ENCODE data around the gene SLC24A3. TPM values are rescaled to one million over a fixed set of nuclear protein-coding genes. Genes with fewer than 3 reads are reported as not detected.

SLC24A3 gene
- total and polyA plus RNA-seq, 2 of the 13 experiments (the other 11 are each of a cell fraction or from before 2014, with no cell fraction given) = not detected

DNA sequence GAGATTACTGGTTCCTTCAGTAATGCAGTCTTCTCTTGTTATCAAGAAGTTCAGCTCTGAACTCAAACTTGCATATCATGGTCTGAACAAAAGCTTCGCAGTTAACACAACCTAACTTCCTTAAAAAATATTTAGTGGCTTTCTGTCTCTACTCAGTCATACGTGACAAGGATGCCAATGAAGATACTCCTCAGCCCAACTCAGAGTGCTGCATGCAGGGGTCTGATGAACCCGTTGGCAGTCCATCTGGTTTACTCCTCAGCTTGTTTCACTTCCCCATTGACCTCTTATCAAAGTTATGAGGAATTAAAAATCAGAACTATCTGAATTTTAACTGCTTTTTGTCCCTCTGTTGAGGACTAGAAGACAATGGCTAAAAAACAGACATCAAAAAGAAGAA, 489.0 kb downstream of the SLC24A3 start (continued):
- TF ChIP-seq FIP1L1 (IDR thresholded peaks at IDR 0.05; ENCODE audit: borderline replicate concordance, insufficient read depth, low read depth, low read length) = no peak

DNA sequence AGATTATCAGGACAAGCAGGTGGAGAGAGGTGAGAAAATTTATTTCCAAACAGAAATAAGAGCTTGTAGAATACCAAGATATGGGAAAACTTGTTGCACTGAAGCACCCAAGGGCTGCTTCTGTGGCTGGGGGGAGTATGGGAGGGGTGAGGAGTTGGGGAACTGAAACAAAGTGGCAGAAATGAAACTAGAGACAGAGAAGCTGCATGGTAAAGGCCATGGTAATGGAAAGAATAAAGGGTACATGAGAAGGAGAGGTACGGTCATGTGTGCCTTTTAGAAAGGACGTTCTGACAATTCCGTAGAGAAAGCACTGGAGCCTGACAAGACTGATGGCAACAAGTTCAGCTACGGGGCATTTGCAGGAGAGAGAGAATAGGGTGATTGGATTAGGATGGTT, 494.0 kb downstream of the SLC24A3 start:
- H3K79me2 ChIP-seq (ENCODE audit: insufficient read depth, low read length) = no peaks in the 10 kb centered on the region
- H3K27ac ChIP-seq (ENCODE audit: extremely low read length, insufficient read depth, low read length) = no peak overlapping the region
- no peaks in the 10 kb centered on the region for H3K27me3 ChIP-seq (ENCODE audit: control insufficient read depth in 1 of 2, insufficient read depth in 2 of 2, low read length in 2 of 2)
- no peak overlapping the region for H3K4me2 ChIP-seq (ENCODE audit: low read depth, low read length)
- H3K9me3 ChIP-seq (ENCODE audit: low read length) = peaks cover 11% of the 10 kb centered on the region; the same call in 1 of the 2 replicates
- in situ Hi-C loops (cut with HindIII; ENCODE audit: extremely low pct_ligation_motif_present, low pct_unique_long_range_greater_than_20kb) (no loop called here), intact Hi-C loops (cut with micrococcal nuclease; ENCODE audit: unreplicated experiment) (no loop called here)
- H3K4me3 ChIP-seq (replicated peaks in 1 of 3; ENCODE audit: insufficient read depth in 1 of 3, low read depth in 2 of 3, low read length in 3 of 3) = no peak overlapping the region
- ChIA-PET POLR2A (no interaction called here), CTCF (ENCODE audit: low intra/inter-chr PET ratio, low total read pairs) (no interaction called here)
- FAIRE-seq (no peak), DNase-seq (ENCODE audit: low spot score) (no peak), ATAC-seq (no peak)
- peaks cover 5% of the 10 kb centered on the region; the same call in 1 of the 2 replicates for H3K4me1 ChIP-seq (ENCODE audit: insufficient read depth, low read length)
- WGBS (ENCODE audit: low lambda C conversion rate) = 41% methylated on average over 4 of the region's 4 CpGs
- no peak overlapping the region for H3K9ac ChIP-seq (ENCODE audit: insufficient read depth, low read depth, low read length)
- H3K36me3 ChIP-seq (replicated peaks in 1 of 2; ENCODE audit: control insufficient read depth in 1 of 2, insufficient read depth in 2 of 2, low read length in 2 of 2) = no peaks in the 10 kb centered on the region
- no peak overlapping the region for H2AFZ ChIP-seq (ENCODE audit: low read length)
- no TSS peak for BruUV-seq (replicated peaks)
- H4K20me1 ChIP-seq (ENCODE audit: insufficient read depth, low read length) = no peaks in the 10 kb centered on the region
- TF ChIP-seq, protein P1, sequence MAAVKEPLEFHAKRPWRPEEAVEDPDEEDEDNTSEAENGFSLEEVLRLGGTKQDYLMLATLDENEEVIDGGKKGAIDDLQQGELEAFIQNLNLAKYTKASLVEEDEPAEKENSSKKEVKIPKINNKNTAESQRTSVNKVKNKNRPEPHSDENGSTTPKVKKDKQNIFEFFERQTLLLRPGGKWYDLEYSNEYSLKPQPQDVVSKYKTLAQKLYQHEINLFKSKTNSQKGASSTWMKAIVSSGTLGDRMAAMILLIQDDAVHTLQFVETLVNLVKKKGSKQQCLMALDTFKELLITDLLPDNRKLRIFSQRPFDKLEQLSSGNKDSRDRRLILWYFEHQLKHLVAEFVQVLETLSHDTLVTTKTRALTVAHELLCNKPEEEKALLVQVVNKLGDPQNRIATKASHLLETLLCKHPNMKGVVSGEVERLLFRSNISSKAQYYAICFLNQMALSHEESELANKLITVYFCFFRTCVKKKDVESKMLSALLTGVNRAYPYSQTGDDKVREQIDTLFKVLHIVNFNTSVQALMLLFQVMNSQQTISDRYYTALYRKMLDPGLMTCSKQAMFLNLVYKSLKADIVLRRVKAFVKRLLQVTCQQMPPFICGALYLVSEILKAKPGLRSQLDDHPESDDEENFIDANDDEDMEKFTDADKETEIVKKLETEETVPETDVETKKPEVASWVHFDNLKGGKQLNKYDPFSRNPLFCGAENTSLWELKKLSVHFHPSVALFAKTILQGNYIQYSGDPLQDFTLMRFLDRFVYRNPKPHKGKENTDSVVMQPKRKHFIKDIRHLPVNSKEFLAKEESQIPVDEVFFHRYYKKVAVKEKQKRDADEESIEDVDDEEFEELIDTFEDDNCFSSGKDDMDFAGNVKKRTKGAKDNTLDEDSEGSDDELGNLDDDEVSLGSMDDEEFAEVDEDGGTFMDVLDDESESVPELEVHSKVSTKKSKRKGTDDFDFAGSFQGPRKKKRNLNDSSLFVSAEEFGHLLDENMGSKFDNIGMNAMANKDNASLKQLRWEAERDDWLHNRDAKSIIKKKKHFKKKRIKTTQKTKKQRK (IDR thresholded peaks at IDR 0.05; ENCODE audit: low read length) = no peak
- TF ChIP-seq ZNF776 (CRISPR knock-in tag; IDR thresholded peaks at IDR 0.05) = no peak
- TF ChIP-seq ZNF530 (CRISPR knock-in tag; IDR thresholded peaks at IDR 0.05; ENCODE audit: low read depth) = no peak
- TF ChIP-seq, protein P2, sequence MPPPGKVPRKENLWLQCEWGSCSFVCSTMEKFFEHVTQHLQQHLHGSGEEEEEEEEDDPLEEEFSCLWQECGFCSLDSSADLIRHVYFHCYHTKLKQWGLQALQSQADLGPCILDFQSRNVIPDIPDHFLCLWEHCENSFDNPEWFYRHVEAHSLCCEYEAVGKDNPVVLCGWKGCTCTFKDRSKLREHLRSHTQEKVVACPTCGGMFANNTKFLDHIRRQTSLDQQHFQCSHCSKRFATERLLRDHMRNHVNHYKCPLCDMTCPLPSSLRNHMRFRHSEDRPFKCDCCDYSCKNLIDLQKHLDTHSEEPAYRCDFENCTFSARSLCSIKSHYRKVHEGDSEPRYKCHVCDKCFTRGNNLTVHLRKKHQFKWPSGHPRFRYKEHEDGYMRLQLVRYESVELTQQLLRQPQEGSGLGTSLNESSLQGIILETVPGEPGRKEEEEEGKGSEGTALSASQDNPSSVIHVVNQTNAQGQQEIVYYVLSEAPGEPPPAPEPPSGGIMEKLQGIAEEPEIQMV (CRISPR knock-in tag; IDR thresholded peaks at IDR 0.05; ENCODE audit: low read depth) = no peak
- no peak for TF ChIP-seq STAT5B (CRISPR knock-in tag; IDR thresholded peaks at IDR 0.05)
- TF ChIP-seq CEBPB (IDR thresholded peaks at IDR 0.05; ENCODE audit: borderline replicate concordance, low read depth, low read length) = no peak
- no peak for TF ChIP-seq PITX1 (CRISPR knock-in tag; IDR thresholded peaks at IDR 0.05)
- TF ChIP-seq, protein P3, sequence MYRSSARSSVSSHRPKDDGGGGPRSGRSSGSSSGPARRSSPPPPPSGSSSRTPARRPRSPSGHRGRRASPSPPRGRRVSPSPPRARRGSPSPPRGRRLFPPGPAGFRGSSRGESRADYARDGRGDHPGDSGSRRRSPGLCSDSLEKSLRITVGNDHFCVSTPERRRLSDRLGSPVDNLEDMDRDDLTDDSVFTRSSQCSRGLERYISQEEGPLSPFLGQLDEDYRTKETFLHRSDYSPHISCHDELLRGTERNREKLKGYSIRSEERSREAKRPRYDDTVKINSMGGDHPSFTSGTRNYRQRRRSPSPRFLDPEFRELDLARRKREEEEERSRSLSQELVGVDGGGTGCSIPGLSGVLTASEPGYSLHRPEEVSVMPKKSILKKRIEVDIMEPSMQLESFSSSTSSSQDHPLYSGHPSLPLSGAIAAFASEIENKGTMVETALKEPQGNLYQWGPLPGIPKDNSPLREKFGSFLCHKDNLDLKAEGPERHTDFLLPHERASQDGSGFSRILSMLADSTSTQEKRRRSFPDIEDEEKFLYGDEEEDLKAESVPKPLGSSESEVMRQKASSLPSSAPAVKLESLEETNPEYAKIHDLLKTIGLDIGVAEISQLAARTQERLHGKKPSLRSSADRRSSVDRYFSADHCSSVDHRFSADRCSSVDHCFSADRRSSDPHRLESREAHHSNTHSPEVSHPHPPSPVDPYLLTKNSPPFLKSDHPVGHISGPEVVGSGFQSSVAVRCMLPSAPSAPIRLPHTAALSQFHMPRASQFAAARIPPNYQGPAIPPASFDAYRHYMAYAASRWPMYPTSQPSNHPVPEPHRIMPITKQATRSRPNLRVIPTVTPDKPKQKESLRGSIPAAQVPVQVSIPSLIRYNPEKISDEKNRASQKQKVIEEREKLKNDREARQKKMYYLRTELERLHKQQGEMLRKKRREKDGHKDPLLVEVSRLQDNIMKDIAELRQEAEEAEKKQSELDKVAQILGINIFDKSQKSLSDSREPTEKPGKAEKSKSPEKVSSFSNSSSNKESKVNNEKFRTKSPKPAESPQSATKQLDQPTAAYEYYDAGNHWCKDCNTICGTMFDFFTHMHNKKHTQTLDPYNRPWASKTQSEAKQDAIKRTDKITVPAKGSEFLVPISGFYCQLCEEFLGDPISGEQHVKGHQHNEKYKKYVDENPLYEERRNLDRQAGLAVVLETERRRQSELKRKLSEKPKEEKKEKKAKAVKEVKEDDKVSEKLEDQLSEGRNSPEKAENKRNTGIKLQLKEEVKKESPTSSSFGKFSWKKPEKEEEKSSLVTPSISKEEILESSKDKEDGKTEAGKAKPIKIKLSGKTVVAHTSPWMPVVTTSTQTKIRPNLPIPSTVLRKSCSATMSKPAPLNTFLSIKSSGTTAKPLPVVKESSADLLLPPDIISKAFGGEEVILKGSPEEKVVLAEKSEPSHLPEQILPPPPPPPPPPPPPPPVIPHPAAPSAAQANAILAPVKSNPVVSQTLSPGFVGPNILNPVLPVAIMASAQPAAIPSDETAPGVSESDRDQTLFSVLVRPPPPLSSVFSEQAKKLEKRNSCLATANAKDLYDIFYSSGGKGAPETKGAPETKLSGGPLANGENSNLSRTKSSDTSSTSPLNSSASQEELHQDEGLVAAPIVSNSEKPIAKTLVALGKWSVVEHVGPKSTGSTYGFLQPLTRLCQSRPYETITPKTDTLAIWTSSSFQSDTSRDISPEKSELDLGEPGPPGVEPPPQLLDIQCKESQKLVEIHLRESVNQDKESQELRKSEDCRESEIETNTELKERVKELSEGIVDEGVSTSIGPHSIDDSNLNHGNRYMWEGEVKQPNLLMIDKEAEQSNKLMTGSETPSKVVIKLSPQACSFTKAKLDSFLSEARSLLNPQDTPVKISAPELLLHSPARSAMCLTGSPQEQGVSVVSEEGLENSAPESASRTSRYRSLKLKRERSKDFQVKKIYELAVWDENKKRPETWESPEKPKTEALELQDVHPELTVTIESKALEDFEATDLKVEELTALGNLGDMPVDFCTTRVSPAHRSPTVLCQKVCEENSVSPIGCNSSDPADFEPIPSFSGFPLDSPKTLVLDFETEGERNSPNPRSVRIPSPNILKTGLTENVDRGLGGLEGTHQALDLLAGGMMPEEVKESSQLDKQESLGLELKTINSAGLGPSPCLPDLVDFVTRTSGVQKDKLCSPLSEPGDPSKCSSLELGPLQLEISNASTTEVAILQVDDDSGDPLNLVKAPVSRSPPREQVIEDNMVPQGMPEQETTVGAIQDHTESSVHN (CRISPR knock-in tag; IDR thresholded peaks at IDR 0.05) = no peak
- TF ChIP-seq KDM5B (CRISPR knock-in tag; IDR thresholded peaks at IDR 0.05; ENCODE audit: borderline replicate concordance) = no peak
